Left forelimb (tissue), 1 donor: ENCODE data around the gene PLSCR5.

ENCODE experiments used
- DNase-seq: peaks from one replicate; pipeline ENCODE4 v3.0.0-alpha.2; 2018; ENCODE audit warnings: low spot score

The PLSCR5 gene

GRCh38 chr3:146585156-146585555, 20.0 kb downstream of the PLSCR5 start:
- DNase-seq = no peak

DNA sequence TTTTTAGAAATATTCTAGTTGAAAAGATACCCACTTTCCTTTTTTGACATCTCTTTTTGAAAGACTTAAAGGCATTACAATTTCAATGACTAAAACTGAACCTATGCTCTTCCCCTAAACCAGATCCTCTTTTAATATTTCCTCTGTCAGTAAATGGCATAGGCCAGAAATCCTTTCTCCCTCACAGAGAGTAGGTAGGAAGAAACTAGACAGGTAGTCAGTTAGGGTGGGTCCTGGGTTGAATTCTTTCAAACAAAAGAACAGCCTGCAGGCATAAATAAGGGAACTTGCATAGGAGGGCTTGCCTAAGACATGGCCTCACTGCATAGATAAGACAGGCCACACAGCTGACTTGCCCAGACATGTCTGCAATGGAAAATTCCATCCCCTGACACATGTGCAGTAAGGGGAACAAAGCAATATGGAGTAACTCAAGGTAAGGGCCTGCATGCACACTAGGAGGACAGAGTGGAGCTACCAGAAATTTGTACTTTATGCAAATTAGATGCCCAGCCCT, 23.1 kb downstream of the PLSCR5 start:
- no peak for DNase-seq

- no peak for DNase-seq
Measured at GRCh38 chr3:146581080-146581601, 24.0 kb downstream of the PLSCR5 start.

- DNase-seq = no peak
Measured at GRCh38 chr3:146577662-146578061, 27.5 kb downstream of the PLSCR5 start.

GRCh38 chr3:146575636-146576035, 29.5 kb downstream of the PLSCR5 start:
- no peak for DNase-seq

- no peak for DNase-seq
Measured at GRCh38 chr3:146574173-146574572, 31.0 kb downstream of the PLSCR5 start.

DNA sequence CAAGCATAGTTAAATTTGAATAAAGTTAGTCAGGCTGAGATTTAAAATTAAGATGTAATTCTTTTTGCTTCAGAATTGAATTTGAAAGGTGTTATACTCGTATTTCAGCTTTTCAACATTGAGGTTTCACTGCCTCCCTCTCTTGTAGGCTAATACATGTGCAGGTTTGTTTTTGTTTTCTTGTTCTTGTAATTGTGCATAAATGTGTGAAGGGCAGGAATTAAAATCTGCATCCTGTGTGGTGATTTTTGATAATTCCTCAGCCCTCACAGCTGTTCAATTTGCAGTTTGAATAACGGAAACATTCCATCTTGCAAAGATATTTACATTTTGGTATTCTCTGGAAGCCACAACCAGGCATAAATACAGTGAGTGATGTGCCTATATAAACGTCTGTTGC, 35.8 kb downstream of the PLSCR5 start:
- no peak for DNase-seq

DNA sequence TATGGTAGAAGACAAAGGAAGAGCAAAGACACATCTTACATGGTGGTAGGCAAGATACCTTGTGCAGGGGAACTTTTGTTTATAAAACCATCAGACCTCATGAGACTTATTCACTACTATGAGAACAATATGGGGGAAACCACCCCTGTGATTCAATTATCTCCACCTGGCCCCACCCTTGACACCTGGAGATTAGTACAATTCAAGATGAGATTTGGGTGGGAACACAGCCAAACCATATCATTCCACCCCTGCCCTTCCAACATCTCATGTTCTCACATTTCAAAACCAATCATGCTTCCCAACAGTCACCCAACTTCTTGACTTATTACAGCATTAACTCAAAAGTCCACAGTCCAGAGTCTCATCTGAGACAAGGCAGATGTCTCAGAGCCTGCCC, 39.0 kb downstream of the PLSCR5 start:
- no peak for DNase-seq

- DNase-seq = no peak
Measured at GRCh38 chr3:146561879-146562278, 43.3 kb downstream of the PLSCR5 start.

DNA sequence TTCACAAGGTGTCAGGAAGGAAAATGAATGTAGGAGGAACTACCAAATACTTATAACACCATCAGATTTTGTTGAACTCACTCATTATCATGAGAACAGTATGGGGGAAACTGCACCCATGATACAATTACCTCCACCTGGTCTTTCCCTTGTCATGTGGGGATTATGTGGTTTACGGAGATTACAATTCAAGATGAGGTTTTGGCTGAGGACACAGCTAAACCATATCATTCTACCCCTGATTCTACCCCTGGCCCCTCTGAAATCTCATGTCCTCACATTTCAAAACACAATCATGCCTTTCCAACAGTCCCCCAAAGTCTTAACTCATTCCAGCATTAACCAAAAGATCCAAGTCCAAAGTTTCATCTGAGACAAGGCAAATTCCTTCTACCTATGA, 43.7 kb downstream of the PLSCR5 start:
- DNase-seq = no peak

DNA sequence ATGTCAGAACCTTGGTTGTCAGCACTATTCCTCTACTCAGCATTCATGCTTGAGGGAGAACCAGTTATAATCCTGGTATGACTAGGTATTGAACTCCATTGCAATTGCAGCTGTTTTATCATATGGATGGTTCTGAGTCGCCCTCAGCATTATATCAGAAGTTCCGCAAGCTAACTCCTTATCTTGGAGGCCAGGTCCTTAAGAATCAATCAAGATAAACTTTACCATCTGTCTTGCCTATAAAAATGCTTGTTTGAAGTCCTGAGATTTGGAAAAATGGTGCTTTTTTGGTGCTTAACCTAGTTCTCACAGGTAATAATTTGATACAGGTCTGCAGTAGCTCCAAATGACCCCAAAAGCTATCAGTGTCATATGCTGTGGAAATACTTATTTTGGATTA, 44.5 kb downstream of the PLSCR5 start:
- DNase-seq = no peak

DNA sequence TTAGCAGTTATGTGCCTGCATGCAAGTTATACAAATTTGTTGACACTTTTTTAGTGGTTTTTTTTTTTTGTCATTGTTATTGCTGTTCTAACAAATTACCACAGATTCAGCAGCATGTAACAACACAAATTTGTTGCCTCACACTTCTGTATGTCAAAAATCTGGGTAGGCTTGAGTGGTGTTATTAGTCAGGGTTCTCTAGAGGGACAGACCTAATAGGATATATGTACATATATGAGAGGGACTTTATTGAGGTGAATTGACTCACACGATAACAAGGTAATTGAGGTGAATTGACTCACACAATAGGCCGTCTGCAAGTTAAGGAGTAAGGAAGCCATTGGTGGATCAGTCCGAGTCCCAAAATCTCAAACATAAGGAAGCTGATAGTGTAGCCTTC, 45.8 kb downstream of the PLSCR5 start:
- no peak for DNase-seq

GRCh38 chr3:146558781-146559180, 46.4 kb downstream of the PLSCR5 start:
- DNase-seq = no peak

DNA sequence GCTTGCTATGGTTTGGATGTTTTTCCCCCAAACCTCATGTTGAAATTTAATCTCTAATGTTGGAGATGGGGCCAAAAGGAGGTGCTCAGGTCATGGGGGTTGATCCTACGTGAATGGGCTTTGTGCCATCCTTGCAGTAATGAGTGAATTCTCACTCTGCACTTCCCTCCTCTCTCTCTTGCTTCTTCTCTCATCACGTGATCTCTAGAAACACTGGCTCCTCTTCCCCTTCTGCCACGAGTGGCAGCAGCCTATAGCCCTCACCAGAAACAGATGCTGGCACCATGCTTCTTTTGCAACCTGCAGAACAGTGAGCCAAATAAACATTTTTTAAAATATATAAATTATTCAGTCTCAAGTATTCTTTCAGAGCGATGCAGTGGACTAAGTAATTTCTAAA, 47.4 kb downstream of the PLSCR5 start:
- DNase-seq = no peak

DNA sequence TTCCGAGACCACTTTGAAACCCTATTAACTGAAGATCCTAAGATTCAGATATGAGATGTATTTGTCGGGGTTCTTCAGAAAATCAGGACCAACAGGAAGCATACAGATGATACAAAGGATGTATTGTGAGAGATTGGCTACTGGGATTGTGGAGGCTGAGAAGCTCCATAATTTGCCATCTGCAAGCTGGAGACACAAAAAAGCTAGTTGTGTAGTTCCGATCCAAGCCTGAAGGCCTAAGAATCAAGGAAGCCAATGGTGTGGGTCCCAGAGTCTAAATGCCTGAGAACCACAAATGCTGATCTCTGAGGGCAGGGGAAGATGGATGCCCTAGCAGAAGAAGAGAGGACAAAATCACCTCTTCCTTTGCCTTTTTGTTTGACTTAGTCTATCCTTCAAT, 49.8 kb downstream of the PLSCR5 start:
- no peak for DNase-seq

GRCh38 chr3:146554151-146554760, 50.9 kb downstream of the PLSCR5 start:
- no peak for DNase-seq

DNA sequence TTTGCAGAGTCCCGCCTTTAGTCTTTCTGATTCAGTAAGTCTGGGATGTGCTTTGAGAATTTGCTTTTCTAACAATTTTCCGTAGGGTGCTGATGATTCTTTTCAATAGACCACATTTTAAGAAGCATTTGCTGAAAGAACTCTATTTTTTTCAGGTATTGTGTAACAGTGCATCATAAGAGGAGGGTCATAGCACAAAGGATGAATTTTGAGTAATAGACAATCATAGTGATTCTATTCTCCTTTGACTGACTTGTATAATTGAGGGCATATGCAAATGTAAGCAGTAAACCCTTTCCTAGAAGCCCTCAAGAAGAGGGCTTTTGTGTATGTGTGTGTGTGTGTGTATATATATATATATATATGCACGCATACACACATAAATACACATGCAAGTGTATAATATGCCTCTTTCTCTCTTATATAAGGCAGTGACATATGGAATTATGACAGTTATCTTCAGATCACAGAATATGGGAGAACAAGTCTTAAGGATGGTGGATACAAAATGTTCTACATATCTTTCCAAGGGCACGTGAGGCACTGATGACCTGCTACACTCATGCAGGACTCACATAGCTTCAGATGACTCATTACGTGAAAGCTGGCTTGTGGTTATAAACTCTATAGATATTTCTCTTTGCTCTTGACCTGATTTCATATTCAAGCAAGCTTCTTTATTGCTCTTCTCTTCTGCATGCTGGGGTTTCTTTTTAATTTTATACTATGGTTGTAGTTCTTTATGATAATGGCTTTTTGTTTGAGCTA, 54.2 kb downstream of the PLSCR5 start:
- no peak for DNase-seq

GRCh38 chr3:146550070-146550615, 55.0 kb downstream of the PLSCR5 start:
- no peak for DNase-seq

DNA sequence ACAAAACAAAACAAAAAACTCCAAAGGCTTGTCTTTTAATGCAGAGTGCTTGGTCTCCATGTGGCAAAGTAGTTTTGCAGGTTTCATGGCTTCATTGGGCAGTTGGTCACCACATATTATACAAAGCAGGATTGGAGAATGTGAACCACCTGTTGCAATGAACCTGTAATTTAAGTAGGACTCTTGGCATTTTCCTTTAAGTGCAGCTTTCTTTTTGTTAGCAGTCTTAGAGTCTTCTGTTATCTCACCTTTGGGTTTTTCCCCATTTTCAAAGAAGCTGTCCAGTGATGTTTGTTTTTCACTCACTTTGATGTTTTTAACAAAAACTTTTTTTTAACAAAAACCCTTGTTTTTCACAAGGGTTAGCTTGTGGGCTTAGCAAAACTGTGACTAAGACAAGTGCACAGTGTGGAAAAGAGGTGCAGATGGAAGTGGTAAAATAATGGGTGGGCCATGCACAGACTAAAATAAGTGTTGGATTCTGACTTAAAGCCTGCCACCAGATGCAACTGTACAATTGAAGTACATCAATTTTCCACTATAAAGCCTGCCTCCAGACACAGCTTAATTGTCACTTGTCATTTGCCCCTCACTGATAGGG, 57.8 kb downstream of the PLSCR5 start:
- no peak for DNase-seq

DNA sequence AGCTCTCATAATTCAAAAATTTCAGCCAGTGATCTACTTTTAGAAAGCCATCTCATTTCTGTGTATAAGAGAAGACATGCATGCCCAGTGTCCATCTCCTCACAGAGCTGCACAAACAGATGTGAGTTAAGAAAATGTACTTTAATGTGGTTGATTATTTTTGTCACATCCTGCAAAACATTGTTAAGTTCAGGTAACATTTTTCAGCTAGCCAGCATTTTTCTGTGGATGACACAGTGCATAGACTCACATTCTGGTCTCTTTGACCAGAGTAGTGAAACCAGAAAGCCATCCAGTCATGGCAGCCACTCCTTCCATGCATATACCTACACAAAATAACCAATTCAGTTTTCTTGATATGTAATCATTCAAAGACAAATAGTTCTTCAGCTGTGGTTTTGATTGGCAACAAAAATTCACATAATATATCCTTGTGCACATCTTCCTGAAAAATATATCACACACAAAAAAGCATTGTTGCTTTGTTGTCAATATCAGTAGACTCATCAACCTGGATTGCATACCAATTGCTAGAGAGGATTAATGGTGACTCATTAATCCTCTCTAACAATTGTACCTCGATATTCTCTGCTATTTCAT, 58.7 kb downstream of the PLSCR5 start:
- no peak for DNase-seq

DNA sequence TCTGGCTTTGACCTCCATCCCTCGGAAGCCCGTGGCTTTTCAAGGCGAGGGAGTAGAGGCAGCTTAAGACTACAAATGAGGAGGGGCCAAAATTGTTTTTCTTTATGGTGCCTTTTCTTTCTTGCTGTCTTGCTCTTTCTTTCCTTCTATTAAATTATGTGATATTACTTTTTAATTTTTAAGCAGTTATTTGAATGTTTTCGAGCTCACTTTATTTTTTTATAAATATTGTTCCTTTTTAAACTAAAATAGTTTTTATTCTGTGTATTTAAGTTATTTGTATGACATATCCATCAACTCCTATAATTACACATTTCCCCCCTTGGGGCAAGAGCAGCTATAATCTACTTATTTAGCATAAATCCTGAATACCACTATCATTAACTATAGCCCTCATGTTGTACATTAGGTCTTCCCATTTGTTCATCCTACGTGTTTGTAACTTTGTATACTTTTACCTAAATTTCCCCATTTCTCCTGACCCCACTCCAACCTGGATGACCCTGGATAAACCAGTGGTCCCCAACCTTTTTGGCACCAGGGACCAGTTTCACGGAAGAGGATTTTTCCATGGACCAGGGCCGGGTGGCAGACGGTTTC, 60.1 kb downstream of the PLSCR5 start:
- DNase-seq = no peak
